ENCODE data around the gene PLXNA1.

DNA sequence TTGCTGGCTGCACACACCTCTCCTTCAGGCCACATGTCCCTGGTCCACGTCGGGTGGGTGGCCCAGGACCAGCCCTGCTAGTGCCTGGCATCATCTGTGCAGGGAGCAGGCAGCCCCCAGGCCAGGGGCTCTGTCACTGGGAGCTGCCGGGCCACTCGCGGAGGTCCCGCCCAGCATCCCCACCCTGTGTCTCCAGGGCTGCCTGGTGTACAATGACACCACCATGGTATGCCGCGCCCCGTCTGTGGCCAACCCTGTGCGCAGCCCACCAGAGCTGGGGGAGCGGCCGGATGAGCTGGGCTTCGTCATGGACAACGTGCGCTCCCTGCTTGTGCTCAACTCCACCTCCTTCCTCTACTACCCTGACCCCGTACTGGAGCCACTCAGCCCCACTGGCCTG is 34.3 kb downstream of the PLXNA1 start:
- TF ChIP-seq, protein P1, sequence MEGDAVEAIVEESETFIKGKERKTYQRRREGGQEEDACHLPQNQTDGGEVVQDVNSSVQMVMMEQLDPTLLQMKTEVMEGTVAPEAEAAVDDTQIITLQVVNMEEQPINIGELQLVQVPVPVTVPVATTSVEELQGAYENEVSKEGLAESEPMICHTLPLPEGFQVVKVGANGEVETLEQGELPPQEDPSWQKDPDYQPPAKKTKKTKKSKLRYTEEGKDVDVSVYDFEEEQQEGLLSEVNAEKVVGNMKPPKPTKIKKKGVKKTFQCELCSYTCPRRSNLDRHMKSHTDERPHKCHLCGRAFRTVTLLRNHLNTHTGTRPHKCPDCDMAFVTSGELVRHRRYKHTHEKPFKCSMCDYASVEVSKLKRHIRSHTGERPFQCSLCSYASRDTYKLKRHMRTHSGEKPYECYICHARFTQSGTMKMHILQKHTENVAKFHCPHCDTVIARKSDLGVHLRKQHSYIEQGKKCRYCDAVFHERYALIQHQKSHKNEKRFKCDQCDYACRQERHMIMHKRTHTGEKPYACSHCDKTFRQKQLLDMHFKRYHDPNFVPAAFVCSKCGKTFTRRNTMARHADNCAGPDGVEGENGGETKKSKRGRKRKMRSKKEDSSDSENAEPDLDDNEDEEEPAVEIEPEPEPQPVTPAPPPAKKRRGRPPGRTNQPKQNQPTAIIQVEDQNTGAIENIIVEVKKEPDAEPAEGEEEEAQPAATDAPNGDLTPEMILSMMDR (IDR thresholded peaks at IDR 0.05) = no peak
- no peak for TF ChIP-seq POLR2A (IDR thresholded peaks at IDR 0.05)

Measured in esophagus squamous epithelium (tissue), 4 donors.